GM23338 (cell line): ENCODE measurements around the gene EHD4. TPM values are rescaled to one million over a fixed set of nuclear protein-coding genes. Genes with fewer than 3 reads are reported as not detected.

Experiments used
- ATAC-seq: fragments of 200-7000 bp; cut with Tn5 transposase; 3 replicates; pipeline ENCODE4 v1.9.1; 2020
- DNase-seq: peaks from one replicate; pipeline ENCODE4 v3.0.0-alpha.2; 2015; ENCODE audit warnings: low spot score
- H2AFZ ChIP-seq: fragments of 200-600 bp; sonication (generic); 2 replicates; pipeline ENCODE4 v1.8.0; 2016; ENCODE audit warnings: antibody characterized with exemption, mild to moderate bottlenecking, moderate library complexity
- H3F3A ChIP-seq: fragments of 200-600 bp; sonication (generic); replicated peaks from 2 replicates; pipeline ENCODE4 v1.8.0; 2017; ENCODE audit warnings: antibody characterized with exemption, mixed run types, low read depth
- H3K27ac ChIP-seq: fragments of 200-600 bp; sonication (generic); 2 replicates; pipeline ENCODE4 v1.6.1; 2016; ENCODE audit warnings: low read depth
- H3K27me3 ChIP-seq: fragments of 200-600 bp; sonication (generic); 2 replicates; pipeline ENCODE4 v1.8.0; 2016; ENCODE audit warnings: mild to moderate bottlenecking, mixed run types, moderate library complexity; ENCODE audit not compliant: insufficient read depth
- H3K36me3 ChIP-seq: fragments of 200-600 bp; sonication (generic); 2 replicates; pipeline ENCODE4 v1.8.0; 2016; ENCODE audit warnings: mild to moderate bottlenecking; ENCODE audit not compliant: insufficient read depth
- H3K4me1 ChIP-seq: fragments of 200-600 bp; sonication (generic); 2 replicates; pipeline ENCODE4 v1.8.0; 2016; ENCODE audit warnings: mild to moderate bottlenecking, moderate library complexity; ENCODE audit not compliant: insufficient read depth
- H3K4me2 ChIP-seq: fragments of 200-600 bp; sonication (generic); 2 replicates; pipeline ENCODE4 v1.7.1; 2017; ENCODE audit warnings: mixed run types
- H3K4me3 ChIP-seq: fragments of 200-600 bp; sonication (generic); 2 replicates; pipeline ENCODE4 v1.6.1; 2016; ENCODE audit warnings: mixed run types
- H3K79me2 ChIP-seq: fragments of 200-600 bp; sonication (generic); replicated peaks from 2 replicates; pipeline ENCODE4 v1.8.0; 2017; ENCODE audit warnings: mild to moderate bottlenecking; ENCODE audit not compliant: insufficient read depth
- H3K9me2 ChIP-seq: fragments of 200-600 bp; sonication (generic); 2 replicates; pipeline ENCODE4 v1.8.0; 2017; ENCODE audit not compliant: insufficient read depth
- H4K20me1 ChIP-seq: fragments of 200-600 bp; sonication (generic); replicated peaks from 2 replicates; pipeline ENCODE4 v1.8.0; 2017; ENCODE audit warnings: mild to moderate bottlenecking; ENCODE audit not compliant: insufficient read depth
- H3K27ac Mint-ChIP-seq: 2 replicates; pipeline ENCODE4 v1.8.0; 2020; ENCODE audit warnings: inconsistent platforms, mild to moderate bottlenecking, moderate library complexity, mixed read lengths
- H3K27me3 Mint-ChIP-seq: 3 replicates; pipeline ENCODE4 v1.8.0; 2022; ENCODE audit warnings: low read depth, mild to moderate bottlenecking, moderate library complexity, mixed read lengths, inconsistent platforms; ENCODE audit not compliant: insufficient read depth, poor library complexity
- H3K36me3 Mint-ChIP-seq: 3 replicates; pipeline ENCODE4 v1.8.0; 2021; ENCODE audit warnings: low read depth, mild to moderate bottlenecking, inconsistent platforms, moderate library complexity, mixed read lengths
- H3K4me1 Mint-ChIP-seq: 3 replicates; pipeline ENCODE4 v1.8.0; 2020; ENCODE audit warnings: mild to moderate bottlenecking, inconsistent platforms, mixed read lengths
- H3K4me3 Mint-ChIP-seq: 3 replicates; pipeline ENCODE4 v1.8.0; 2021; ENCODE audit warnings: moderate library complexity, mild to moderate bottlenecking, inconsistent platforms, mixed read lengths
- H3K9me3 Mint-ChIP-seq: 3 replicates; pipeline ENCODE4 v1.8.0; 2020; ENCODE audit warnings: moderate library complexity, mild to moderate bottlenecking, inconsistent platforms, mixed read lengths
- CREB1 ChIP-seq: fragments of 250-450 bp; sonication (Bioruptor Pico); IDR thresholded peaks from 2 replicates; pipeline ENCODE4 v1.5.0; 2020; ENCODE audit warnings: low read depth, mild to moderate bottlenecking, moderate library complexity
- EZH2phosphoT487 ChIP-seq: fragments of 200-600 bp; sonication (generic); IDR thresholded peaks from one replicate; pipeline ENCODE4 v1.8.1; 2018; ENCODE audit warnings: antibody characterized with exemption; ENCODE audit not compliant: unreplicated experiment
- JUNB ChIP-seq: IDR thresholded peaks from one replicate; pipeline ENCODE4 v1.6.1; 2016; ENCODE audit warnings: antibody characterized with exemption; ENCODE audit not compliant: unreplicated experiment
- STAT1 ChIP-seq: IDR thresholded peaks from one replicate; pipeline ENCODE4 v1.6.1; 2016; ENCODE audit warnings: antibody characterized with exemption; ENCODE audit not compliant: unreplicated experiment
- ZNF331 ChIP-seq: fragments of 250-450 bp; sonication (Bioruptor Pico); IDR thresholded peaks from 2 replicates; pipeline ENCODE4 v1.5.0; 2020; ENCODE audit warnings: low read depth, mild to moderate bottlenecking, moderate library complexity
- polyA plus RNA-seq: library from polyadenylated mRNA; unstranded; fragments of >200 nt; fragmentation: Nextera tagmentation; extraction: Ambion mirVana; gene quantifications from 2 replicates; pipeline ENCODE4 v1.2.1, GENCODE V29; 2016
- total RNA-seq: library from RNA; depleted of rRNA; stranded (reverse); fragments of >200 nt; shearing (Covaris generic); gene quantifications from 2 replicates; pipeline ENCODE4 v1.2.3, GENCODE V29; 2014
- TF ChIP-seq, protein P1 (sequence below), 2 experiments: fragments of 200-600 bp in 1 of 2; sonication (generic) in 1 of 2; conservative IDR thresholded peaks; 2 replicates each; pipeline versions ENCODE4 v1.5.1 to v1.6.1; 2016 to 2017; ENCODE audit warnings: antibody characterized with exemption in 2 of 2, low read depth in 2 of 2, mild to moderate bottlenecking in 2 of 2, moderate library complexity in 1 of 2
- TF ChIP-seq, protein P2 (sequence below): IDR thresholded peaks from one replicate; pipeline ENCODE4 v1.6.1; 2018; ENCODE audit warnings: antibody characterized with exemption; ENCODE audit not compliant: unreplicated experiment
- TF ChIP-seq, protein P3 (sequence below): fragments of 250-450 bp; sonication (Bioruptor Pico); IDR thresholded peaks from 2 replicates; pipeline ENCODE4 v1.5.0; 2020; ENCODE audit warnings: mild to moderate bottlenecking, moderate library complexity

The EHD4 gene
- total and polyA plus RNA-seq, 2 experiments from 2014 or later, result 13.0 to 31.0 TPM

DNA sequence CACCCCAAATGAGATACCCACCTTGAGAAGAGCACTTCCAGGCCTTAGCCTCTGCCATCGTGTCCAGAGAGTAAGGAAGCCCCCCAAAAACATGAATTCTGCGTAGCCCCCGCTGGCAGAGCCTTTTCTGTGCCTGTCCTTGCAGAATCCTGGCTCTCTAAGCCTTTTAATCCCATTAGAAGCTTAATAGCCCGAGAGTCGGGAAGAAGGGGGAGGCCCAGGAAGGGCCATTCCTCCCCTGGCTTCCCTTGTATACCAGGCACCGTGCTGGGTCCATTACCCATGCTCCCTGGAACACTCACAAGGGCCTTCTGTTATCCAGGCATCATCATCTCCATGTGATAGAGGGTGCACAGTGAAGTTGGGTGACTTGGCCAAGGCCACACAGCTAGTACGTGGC lies 85.6 kb downstream of the EHD4 start:
- Histone ChIP-seq H3K27ac (no peak overlapping the region), H3K27me3 (peaks cover 15% of the 10 kb centered on the region), H3K4me3 (no peak overlapping the region), H3K79me2 (no peaks in the 10 kb centered on the region), H3F3A (no peaks in the 10 kb centered on the region), H3K4me1 (no peaks in the 10 kb centered on the region), H3K36me3 (no peaks in the 10 kb centered on the region), H3K4me2 (no peak overlapping the region), H4K20me1 (no peaks in the 10 kb centered on the region), H2AFZ (no peak overlapping the region), H3K9me2 (no peaks in the 10 kb centered on the region)
- no peak overlapping the region for H3K27ac Mint-ChIP-seq
- TF ChIP-seq, protein P1, sequence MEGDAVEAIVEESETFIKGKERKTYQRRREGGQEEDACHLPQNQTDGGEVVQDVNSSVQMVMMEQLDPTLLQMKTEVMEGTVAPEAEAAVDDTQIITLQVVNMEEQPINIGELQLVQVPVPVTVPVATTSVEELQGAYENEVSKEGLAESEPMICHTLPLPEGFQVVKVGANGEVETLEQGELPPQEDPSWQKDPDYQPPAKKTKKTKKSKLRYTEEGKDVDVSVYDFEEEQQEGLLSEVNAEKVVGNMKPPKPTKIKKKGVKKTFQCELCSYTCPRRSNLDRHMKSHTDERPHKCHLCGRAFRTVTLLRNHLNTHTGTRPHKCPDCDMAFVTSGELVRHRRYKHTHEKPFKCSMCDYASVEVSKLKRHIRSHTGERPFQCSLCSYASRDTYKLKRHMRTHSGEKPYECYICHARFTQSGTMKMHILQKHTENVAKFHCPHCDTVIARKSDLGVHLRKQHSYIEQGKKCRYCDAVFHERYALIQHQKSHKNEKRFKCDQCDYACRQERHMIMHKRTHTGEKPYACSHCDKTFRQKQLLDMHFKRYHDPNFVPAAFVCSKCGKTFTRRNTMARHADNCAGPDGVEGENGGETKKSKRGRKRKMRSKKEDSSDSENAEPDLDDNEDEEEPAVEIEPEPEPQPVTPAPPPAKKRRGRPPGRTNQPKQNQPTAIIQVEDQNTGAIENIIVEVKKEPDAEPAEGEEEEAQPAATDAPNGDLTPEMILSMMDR (conservative IDR thresholded peaks at IDR 0.05; ENCODE audit: low read depth in 2 of 2), result no peak
- TF ChIP-seq ZNF331, result no peak
- TF ChIP-seq, protein P2, sequence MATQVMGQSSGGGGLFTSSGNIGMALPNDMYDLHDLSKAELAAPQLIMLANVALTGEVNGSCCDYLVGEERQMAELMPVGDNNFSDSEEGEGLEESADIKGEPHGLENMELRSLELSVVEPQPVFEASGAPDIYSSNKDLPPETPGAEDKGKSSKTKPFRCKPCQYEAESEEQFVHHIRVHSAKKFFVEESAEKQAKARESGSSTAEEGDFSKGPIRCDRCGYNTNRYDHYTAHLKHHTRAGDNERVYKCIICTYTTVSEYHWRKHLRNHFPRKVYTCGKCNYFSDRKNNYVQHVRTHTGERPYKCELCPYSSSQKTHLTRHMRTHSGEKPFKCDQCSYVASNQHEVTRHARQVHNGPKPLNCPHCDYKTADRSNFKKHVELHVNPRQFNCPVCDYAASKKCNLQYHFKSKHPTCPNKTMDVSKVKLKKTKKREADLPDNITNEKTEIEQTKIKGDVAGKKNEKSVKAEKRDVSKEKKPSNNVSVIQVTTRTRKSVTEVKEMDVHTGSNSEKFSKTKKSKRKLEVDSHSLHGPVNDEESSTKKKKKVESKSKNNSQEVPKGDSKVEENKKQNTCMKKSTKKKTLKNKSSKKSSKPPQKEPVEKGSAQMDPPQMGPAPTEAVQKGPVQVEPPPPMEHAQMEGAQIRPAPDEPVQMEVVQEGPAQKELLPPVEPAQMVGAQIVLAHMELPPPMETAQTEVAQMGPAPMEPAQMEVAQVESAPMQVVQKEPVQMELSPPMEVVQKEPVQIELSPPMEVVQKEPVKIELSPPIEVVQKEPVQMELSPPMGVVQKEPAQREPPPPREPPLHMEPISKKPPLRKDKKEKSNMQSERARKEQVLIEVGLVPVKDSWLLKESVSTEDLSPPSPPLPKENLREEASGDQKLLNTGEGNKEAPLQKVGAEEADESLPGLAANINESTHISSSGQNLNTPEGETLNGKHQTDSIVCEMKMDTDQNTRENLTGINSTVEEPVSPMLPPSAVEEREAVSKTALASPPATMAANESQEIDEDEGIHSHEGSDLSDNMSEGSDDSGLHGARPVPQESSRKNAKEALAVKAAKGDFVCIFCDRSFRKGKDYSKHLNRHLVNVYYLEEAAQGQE, result no peak
- no peak for TF ChIP-seq JUNB
- no peak for TF ChIP-seq STAT1
- TF ChIP-seq CREB1, result no peak
- TF ChIP-seq, protein P3, sequence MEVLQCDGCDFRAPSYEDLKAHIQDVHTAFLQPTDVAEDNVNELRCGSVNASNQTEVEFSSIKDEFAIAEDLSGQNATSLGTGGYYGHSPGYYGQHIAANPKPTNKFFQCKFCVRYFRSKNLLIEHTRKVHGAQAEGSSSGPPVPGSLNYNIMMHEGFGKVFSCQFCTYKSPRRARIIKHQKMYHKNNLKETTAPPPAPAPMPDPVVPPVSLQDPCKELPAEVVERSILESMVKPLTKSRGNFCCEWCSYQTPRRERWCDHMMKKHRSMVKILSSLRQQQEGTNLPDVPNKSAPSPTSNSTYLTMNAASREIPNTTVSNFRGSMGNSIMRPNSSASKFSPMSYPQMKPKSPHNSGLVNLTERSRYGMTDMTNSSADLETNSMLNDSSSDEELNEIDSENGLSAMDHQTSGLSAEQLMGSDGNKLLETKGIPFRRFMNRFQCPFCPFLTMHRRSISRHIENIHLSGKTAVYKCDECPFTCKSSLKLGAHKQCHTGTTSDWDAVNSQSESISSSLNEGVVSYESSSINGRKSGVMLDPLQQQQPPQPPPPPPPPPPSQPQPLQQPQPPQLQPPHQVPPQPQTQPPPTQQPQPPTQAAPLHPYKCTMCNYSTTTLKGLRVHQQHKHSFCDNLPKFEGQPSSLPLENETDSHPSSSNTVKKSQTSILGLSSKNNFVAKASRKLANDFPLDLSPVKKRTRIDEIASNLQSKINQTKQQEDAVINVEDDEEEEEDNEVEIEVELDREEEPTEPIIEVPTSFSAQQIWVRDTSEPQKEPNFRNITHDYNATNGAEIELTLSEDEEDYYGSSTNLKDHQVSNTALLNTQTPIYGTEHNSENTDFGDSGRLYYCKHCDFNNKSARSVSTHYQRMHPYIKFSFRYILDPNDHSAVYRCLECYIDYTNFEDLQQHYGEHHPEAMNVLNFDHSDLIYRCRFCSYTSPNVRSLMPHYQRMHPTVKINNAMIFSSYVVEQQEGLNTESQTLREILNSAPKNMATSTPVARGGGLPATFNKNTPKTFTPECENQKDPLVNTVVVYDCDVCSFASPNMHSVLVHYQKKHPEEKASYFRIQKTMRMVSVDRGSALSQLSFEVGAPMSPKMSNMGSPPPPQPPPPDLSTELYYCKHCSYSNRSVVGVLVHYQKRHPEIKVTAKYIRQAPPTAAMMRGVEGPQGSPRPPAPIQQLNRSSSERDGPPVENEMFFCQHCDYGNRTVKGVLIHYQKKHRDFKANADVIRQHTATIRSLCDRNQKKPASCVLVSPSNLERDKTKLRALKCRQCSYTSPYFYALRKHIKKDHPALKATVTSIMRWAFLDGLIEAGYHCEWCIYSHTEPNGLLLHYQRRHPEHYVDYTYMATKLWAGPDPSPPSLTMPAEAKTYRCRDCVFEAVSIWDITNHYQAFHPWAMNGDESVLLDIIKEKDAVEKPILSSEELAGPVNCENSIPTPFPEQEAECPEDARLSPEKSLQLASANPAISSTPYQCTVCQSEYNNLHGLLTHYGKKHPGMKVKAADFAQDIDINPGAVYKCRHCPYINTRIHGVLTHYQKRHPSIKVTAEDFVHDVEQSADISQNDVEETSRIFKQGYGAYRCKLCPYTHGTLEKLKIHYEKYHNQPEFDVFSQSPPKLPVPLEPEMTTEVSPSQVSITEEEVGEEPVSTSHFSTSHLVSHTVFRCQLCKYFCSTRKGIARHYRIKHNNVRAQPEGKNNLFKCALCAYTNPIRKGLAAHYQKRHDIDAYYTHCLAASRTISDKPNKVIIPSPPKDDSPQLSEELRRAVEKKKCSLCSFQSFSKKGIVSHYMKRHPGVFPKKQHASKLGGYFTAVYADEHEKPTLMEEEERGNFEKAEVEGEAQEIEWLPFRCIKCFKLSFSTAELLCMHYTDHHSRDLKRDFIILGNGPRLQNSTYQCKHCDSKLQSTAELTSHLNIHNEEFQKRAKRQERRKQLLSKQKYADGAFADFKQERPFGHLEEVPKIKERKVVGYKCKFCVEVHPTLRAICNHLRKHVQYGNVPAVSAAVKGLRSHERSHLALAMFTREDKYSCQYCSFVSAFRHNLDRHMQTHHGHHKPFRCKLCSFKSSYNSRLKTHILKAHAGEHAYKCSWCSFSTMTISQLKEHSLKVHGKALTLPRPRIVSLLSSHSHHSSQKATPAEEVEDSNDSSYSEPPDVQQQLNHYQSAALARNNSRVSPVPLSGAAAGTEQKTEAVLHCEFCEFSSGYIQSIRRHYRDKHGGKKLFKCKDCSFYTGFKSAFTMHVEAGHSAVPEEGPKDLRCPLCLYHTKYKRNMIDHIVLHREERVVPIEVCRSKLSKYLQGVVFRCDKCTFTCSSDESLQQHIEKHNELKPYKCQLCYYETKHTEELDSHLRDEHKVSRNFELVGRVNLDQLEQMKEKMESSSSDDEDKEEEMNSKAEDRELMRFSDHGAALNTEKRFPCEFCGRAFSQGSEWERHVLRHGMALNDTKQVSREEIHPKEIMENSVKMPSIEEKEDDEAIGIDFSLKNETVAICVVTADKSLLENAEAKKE, result no peak
- TF ChIP-seq EZH2phosphoT487, result no peak
- ATAC-seq (no peak), DNase-seq (no peak)
- no peak overlapping the region for H3K4me3 Mint-ChIP-seq
- no peaks in the 10 kb centered on the region for H3K36me3 Mint-ChIP-seq
- H3K27me3 Mint-ChIP-seq, result peaks cover 21% of the 10 kb centered on the region
- peaks cover 4% of the 10 kb centered on the region; the same call in 1 of the 3 replicates for H3K4me1 Mint-ChIP-seq
- no peaks in the 10 kb centered on the region for H3K9me3 Mint-ChIP-seq
